ENCODE measurements around the gene DIPK1A.

Gene DIPK1A

GRCh38 chr1:92961896-92962752, 862 bp upstream of the DIPK1A start (continued):
- no peak for TF ChIP-seq ZNF449 (tag by site-specific recombination; IDR thresholded peaks at IDR 0.05)
- peak; percentile 68 for TF ChIP-seq ZBTB26 (tag by site-specific recombination; optimal IDR thresholded peaks at IDR 0.05)
- TF ChIP-seq, protein P1, sequence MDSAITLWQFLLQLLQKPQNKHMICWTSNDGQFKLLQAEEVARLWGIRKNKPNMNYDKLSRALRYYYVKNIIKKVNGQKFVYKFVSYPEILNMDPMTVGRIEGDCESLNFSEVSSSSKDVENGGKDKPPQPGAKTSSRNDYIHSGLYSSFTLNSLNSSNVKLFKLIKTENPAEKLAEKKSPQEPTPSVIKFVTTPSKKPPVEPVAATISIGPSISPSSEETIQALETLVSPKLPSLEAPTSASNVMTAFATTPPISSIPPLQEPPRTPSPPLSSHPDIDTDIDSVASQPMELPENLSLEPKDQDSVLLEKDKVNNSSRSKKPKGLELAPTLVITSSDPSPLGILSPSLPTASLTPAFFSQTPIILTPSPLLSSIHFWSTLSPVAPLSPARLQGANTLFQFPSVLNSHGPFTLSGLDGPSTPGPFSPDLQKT (IDR thresholded peaks at IDR 0.05; ENCODE audit: borderline replicate concordance, low read depth, low read length), result no peak
- peak; percentile 98 for TF ChIP-seq ZIC2 (tag by site-specific recombination; IDR thresholded peaks at IDR 0.05)
- no peak for TF ChIP-seq ZNF366 (tag by site-specific recombination; conservative IDR thresholded peaks at IDR 0.05)
- TF ChIP-seq ZNF571 (tag by site-specific recombination; IDR thresholded peaks at IDR 0.05), result no peak
- TF ChIP-seq ZNF701 (tag by site-specific recombination; IDR thresholded peaks at IDR 0.05), result no peak
- TF ChIP-seq ZNF324 (tag by site-specific recombination; IDR thresholded peaks at IDR 0.05), result no peak
- TF ChIP-seq ZNF623 (tag by site-specific recombination; IDR thresholded peaks at IDR 0.05), result no peak
- TF ChIP-seq ZXDB (tag by site-specific recombination; IDR thresholded peaks at IDR 0.05), result no peak; the same call in 1 of the 2 replicates
- no peak for TF ChIP-seq ZNF514 (tag by site-specific recombination; IDR thresholded peaks at IDR 0.05)
- TF ChIP-seq WT1 (tag by site-specific recombination; IDR thresholded peaks at IDR 0.05), result no peak
- TF ChIP-seq ZNF114 (tag by site-specific recombination; IDR thresholded peaks at IDR 0.05), result no peak
- TF ChIP-seq ZNF394 (tag by site-specific recombination; IDR thresholded peaks at IDR 0.05; ENCODE audit: borderline replicate concordance), result peak; percentile 14; the same call in 1 of the 2 replicates
- TF ChIP-seq ZNF549 (tag by site-specific recombination; IDR thresholded peaks at IDR 0.05), result no peak
- 0 out of 2 replicates have a peak, but pooled peaks have one; percentile 75 for TF ChIP-seq HOXC10 (CRISPR knock-in tag; IDR thresholded peaks at IDR 0.05)
- peak; percentile 77; the same call in 1 of the 2 replicates for TF ChIP-seq ZBTB20 (tag by site-specific recombination; IDR thresholded peaks at IDR 0.05)
- TF ChIP-seq ZNF132 (tag by site-specific recombination; IDR thresholded peaks at IDR 0.05; ENCODE audit: borderline replicate concordance), result no peak
- peak; percentile 94 for TF ChIP-seq SCRT2 (tag by site-specific recombination; IDR thresholded peaks at IDR 0.05)
- TF ChIP-seq, protein P2, sequence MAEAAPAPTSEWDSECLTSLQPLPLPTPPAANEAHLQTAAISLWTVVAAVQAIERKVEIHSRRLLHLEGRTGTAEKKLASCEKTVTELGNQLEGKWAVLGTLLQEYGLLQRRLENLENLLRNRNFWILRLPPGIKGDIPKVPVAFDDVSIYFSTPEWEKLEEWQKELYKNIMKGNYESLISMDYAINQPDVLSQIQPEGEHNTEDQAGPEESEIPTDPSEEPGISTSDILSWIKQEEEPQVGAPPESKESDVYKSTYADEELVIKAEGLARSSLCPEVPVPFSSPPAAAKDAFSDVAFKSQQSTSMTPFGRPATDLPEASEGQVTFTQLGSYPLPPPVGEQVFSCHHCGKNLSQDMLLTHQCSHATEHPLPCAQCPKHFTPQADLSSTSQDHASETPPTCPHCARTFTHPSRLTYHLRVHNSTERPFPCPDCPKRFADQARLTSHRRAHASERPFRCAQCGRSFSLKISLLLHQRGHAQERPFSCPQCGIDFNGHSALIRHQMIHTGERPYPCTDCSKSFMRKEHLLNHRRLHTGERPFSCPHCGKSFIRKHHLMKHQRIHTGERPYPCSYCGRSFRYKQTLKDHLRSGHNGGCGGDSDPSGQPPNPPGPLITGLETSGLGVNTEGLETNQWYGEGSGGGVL (tag by site-specific recombination; IDR thresholded peaks at IDR 0.05), result peak; percentile 13; the same call in 1 of the 2 replicates
- TF ChIP-seq ZNF596 (tag by site-specific recombination; IDR thresholded peaks at IDR 0.05), result no peak
- no peak for TF ChIP-seq ZNF214 (tag by site-specific recombination; IDR thresholded peaks at IDR 0.05; ENCODE audit: borderline replicate concordance)
- TF ChIP-seq ZNF664 (tag by site-specific recombination; IDR thresholded peaks at IDR 0.05), result no peak
- TF ChIP-seq ZBTB11 (tag by site-specific recombination; conservative IDR thresholded peaks at IDR 0.05; ENCODE audit: low read depth), result peak; percentile 36; the same call in 1 of the 2 replicates
- TF ChIP-seq ZNF169 (tag by site-specific recombination; IDR thresholded peaks at IDR 0.05), result no peak
- no peak for TF ChIP-seq ZNF10 (tag by site-specific recombination; IDR thresholded peaks at IDR 0.05)
- TF ChIP-seq ZNF26 (tag by site-specific recombination; IDR thresholded peaks at IDR 0.05), result no peak
- TF ChIP-seq ZNF221 (tag by site-specific recombination; IDR thresholded peaks at IDR 0.05; ENCODE audit: borderline replicate concordance), result no peak

Data from HEK293 (cell line).